ENCODE data around the gene PMIS2.

- TF ChIP-seq CTCF (IDR thresholded peaks at IDR 0.05) (no peak), EP300 (IDR thresholded peaks at IDR 0.05) (no peak)
These were observed 45.5 kb upstream of the PMIS2 start for GRCh38 chr19:35540356-35540927.
